ENCODE results near the gene LPXN.
"Not testable (repeated sequence)": the region's sequence is repeated elsewhere in the genome, so short reads cannot be mapped to it uniquely, and the experiment has no call there.

Gene LPXN

DNA sequence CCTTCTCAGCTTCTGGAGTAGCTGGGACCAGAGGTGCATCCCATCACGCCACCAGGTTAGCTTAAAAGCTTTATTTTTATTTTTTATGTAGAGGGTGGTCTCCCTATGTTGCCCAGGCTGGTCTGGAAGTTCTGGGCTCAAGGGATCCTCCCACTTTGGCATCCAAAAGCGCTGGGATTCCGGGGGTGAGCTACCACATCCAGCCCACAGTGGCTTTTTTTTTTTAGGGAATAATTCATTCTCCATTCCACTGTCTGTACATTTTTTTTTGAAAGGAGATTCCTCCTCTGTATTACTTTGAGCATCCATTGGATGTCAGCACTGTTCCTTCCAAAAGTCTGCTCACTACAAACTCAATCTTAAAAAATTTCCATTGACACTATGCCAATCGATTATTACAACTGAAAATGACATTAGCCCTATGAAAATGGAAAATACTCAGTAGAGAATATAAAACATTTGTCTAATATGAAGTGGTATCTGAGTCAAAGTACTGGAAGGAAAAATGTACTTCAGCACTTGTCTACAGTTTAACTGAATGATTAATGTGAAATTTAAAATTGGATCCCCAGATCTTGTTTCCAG, 1.3 kb upstream of the LPXN start:
- Histone ChIP-seq H3K4me3 (ENCODE audit: low read length, poor library complexity, severe bottlenecking) (peak overlapping the region; percentile 86), H3K9ac (ENCODE audit: low read depth, low read length, poor library complexity, severe bottlenecking) (peak overlapping the region; percentile 99), H2AFZ (ENCODE audit: low read length) (no peak overlapping the region), H3K27me3 (ENCODE audit: insufficient read depth, low read length, poor library complexity, severe bottlenecking) (peaks cover 4% of the 10 kb centered on the region), H3K9me3 (ENCODE audit: insufficient read depth, low read depth, low read length) (no peaks in the 10 kb centered on the region), H3K36me3 (ENCODE audit: insufficient read depth, low read length) (no peaks in the 10 kb centered on the region), H3F3A (ENCODE audit: low read depth) (peaks cover 19% of the 10 kb centered on the region), H3K4me2 (ENCODE audit: low read depth, low read length, poor library complexity, severe bottlenecking) (peak overlapping the region; percentile 97), H3K79me2 (ENCODE audit: insufficient read depth, low read length) (peaks cover 77% of the 10 kb centered on the region), H3K4me1 (ENCODE audit: insufficient read depth, low read length, poor library complexity, severe bottlenecking) (peaks cover 54% of the 10 kb centered on the region), H3K9me2 (replicated peaks; ENCODE audit: low read depth, low read length) (no peaks in the 10 kb centered on the region), H4K20me1 (ENCODE audit: insufficient read depth, low read length, poor library complexity, severe bottlenecking) (peaks cover 33% of the 10 kb centered on the region)
- TF ChIP-seq EZH2phosphoT487 (IDR thresholded peaks at IDR 0.05; ENCODE audit: borderline replicate concordance): no peak
- TF ChIP-seq CTCF (conservative IDR thresholded peaks at IDR 0.05; ENCODE audit: low read length): peak; percentile 69

DNA sequence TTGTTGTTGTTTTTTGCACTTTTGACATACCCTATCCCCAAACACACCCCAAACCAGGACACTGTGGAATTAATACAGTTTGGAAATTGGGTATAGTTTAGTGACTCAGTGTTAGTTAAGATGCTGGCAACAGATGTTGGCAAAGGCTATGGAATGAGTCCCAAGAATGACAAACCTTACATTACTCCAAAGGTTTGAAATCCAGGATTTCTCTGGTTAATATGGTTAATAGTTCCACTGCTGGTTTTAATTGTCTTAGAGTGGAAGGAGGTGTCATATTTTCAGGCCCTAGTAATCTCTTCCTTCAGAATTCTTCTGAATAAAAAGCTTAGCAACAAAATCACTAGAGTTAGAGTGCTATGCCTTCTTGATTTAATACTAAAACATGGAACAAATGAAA, 775 bp downstream of the LPXN start:
- peaks cover 71% of the 10 kb centered on the region for H3K79me2 ChIP-seq (ENCODE audit: insufficient read depth, low read length)
- peaks cover 54% of the 10 kb centered on the region for H3K4me1 ChIP-seq (ENCODE audit: insufficient read depth, low read length, poor library complexity, severe bottlenecking)
- H3K9me2 ChIP-seq (replicated peaks; ENCODE audit: low read depth, low read length): no peaks in the 10 kb centered on the region
- TF ChIP-seq CTCF (conservative IDR thresholded peaks at IDR 0.05; ENCODE audit: low read length) (no peak), EZH2phosphoT487 (IDR thresholded peaks at IDR 0.05; ENCODE audit: borderline replicate concordance) (no peak)
- H3F3A ChIP-seq (ENCODE audit: low read depth): peaks cover 19% of the 10 kb centered on the region
- H3K4me3 ChIP-seq (ENCODE audit: low read length, poor library complexity, severe bottlenecking): peak overlapping the region; percentile 86
- H4K20me1 ChIP-seq (ENCODE audit: insufficient read depth, low read length, poor library complexity, severe bottlenecking): peaks cover 12% of the 10 kb centered on the region
- no peak overlapping the region for H2AFZ ChIP-seq (ENCODE audit: low read length)
- peak overlapping the region; percentile 99 for H3K9ac ChIP-seq (ENCODE audit: low read depth, low read length, poor library complexity, severe bottlenecking)
- H3K4me2 ChIP-seq (ENCODE audit: low read depth, low read length, poor library complexity, severe bottlenecking): peak overlapping the region; percentile 97
- no peaks in the 10 kb centered on the region for H3K9me3 ChIP-seq (ENCODE audit: insufficient read depth, low read depth, low read length)
- H3K27me3 ChIP-seq (ENCODE audit: insufficient read depth, low read length, poor library complexity, severe bottlenecking): peaks cover 4% of the 10 kb centered on the region
- H3K36me3 ChIP-seq (ENCODE audit: insufficient read depth, low read length): peaks cover 5% of the 10 kb centered on the region; the same call in 1 of the 2 replicates

- H3K79me2 ChIP-seq (ENCODE audit: insufficient read depth, low read length): peaks cover 76% of the 10 kb centered on the region
Measured at GRCh38 chr11:58573451-58574104, 2.1 kb downstream of the LPXN start.

DNA sequence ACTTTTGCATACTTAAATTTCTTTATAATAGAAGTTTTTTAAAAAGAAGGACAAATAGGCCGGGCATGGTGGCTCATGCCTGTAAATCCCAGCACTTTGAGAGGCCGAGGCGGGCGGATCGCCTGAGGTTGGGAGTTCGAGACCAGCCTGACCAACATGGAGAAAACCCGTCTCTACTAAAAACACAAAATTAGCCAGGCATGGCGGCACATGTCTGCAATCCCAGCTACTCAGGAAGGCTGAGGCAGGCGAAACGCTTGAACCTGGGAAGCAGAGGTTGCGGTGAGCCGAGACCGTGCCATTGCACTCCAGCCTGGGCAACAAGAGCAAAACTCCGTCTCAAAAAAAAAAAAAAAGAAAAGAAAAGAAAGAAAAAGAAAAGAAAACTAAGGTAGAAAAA, 2.8 kb downstream of the LPXN start:
- H3K4me2 ChIP-seq (ENCODE audit: low read depth, low read length, poor library complexity, severe bottlenecking): peak overlapping the region; percentile 97
- not testable (repeated sequence) for H3K9me2 ChIP-seq (replicated peaks; ENCODE audit: low read depth, low read length); H3K9me3 ChIP-seq (ENCODE audit: insufficient read depth, low read depth, low read length); H2AFZ ChIP-seq (ENCODE audit: low read length); H3K36me3 ChIP-seq (ENCODE audit: insufficient read depth, low read length); H3K27me3 ChIP-seq (ENCODE audit: insufficient read depth, low read length, poor library complexity, severe bottlenecking); H4K20me1 ChIP-seq (ENCODE audit: insufficient read depth, low read length, poor library complexity, severe bottlenecking)
- H3K4me3 ChIP-seq (ENCODE audit: low read length, poor library complexity, severe bottlenecking): peak overlapping the region; percentile 86
- peaks cover 83% of the 10 kb centered on the region for H3K79me2 ChIP-seq (ENCODE audit: insufficient read depth, low read length)
- peak overlapping the region; percentile 99 for H3K9ac ChIP-seq (ENCODE audit: low read depth, low read length, poor library complexity, severe bottlenecking)
- peaks cover 67% of the 10 kb centered on the region for H3K4me1 ChIP-seq (ENCODE audit: insufficient read depth, low read length, poor library complexity, severe bottlenecking)
- H3F3A ChIP-seq (ENCODE audit: low read depth): peaks cover 18% of the 10 kb centered on the region

More at GRCh38 chr11:58573451-58574104, 2.1 kb downstream of the LPXN start:
- H3K36me3 ChIP-seq (ENCODE audit: insufficient read depth, low read length): peaks cover 8% of the 10 kb centered on the region; the same call in 1 of the 2 replicates
- peaks cover 9% of the 10 kb centered on the region for H4K20me1 ChIP-seq (ENCODE audit: insufficient read depth, low read length, poor library complexity, severe bottlenecking)
- H3K4me1 ChIP-seq (ENCODE audit: insufficient read depth, low read length, poor library complexity, severe bottlenecking): peaks cover 66% of the 10 kb centered on the region
- H3K9ac ChIP-seq (ENCODE audit: low read depth, low read length, poor library complexity, severe bottlenecking): peak overlapping the region; percentile 99
- H3K9me3 ChIP-seq (ENCODE audit: insufficient read depth, low read depth, low read length): no peaks in the 10 kb centered on the region
- H3K27me3 ChIP-seq (ENCODE audit: insufficient read depth, low read length, poor library complexity, severe bottlenecking): no peaks in the 10 kb centered on the region
- no peak overlapping the region for H2AFZ ChIP-seq (ENCODE audit: low read length)
- TF ChIP-seq EZH2phosphoT487 (IDR thresholded peaks at IDR 0.05; ENCODE audit: borderline replicate concordance) (no peak), CTCF (conservative IDR thresholded peaks at IDR 0.05; ENCODE audit: low read length) (no peak)
- peak overlapping the region; percentile 97 for H3K4me2 ChIP-seq (ENCODE audit: low read depth, low read length, poor library complexity, severe bottlenecking)
- peaks cover 19% of the 10 kb centered on the region for H3F3A ChIP-seq (ENCODE audit: low read depth)
- peak overlapping the region; percentile 86 for H3K4me3 ChIP-seq (ENCODE audit: low read length, poor library complexity, severe bottlenecking)
- H3K9me2 ChIP-seq (replicated peaks; ENCODE audit: low read depth, low read length): no peaks in the 10 kb centered on the region
